ENCODE measurements around the gene HBD.
A peak's percentile ranks its signal among the peaks of the same experiment; 100 is the strongest.
"Not testable (repeated sequence)": the region's sequence is repeated elsewhere in the genome, so short reads cannot be mapped to it uniquely, and the experiment has no call there.

HBD gene

DNA sequence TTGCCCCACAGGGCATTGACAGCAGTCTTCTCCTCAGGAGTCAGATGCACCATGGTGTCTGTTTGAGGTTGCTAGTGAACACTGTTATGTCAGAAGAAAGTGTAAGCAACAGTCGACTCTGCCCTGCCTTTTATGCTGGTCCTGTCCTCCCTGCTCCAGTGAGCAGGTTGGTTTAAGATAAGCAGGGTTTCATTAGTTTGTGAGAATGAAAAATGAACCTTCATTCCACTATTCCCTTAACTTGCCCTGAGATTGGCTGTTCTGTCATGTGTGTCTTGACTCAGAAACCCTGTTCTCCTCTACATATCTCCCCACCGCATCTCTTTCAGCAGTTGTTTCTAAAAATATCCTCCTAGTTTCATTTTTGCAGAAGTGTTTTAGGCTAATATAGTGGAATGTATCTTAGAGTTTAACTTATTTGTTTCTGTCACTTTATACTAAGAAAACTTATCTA, at the start of gene HBD:
TSS of gene HBD (minus strand) at position 103 of the 454 bp plus-strand sequence. CDS start at position 53, 50 bp downstream.
- no peak for DNase-seq

DNA sequence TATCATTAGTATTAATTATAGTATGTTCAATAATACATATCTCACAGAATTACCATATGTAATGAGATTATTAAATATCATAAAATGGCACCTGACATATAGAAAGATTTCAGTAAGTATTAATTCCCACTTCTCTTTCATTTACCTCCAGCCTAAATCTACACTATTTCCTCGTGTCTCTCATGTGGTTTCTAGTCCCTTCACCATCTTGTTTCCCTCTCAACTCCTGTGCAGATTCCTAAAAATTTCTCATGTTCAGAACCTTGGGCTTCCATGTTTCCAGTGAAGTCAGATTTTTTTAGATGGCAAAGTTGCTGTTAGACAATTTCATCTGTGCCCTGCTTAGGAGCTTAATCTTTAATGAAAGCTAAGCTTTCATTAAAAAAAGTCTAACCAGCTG, 49.6 kb upstream of the HBD start:
- DNase-seq: no peak

DNA sequence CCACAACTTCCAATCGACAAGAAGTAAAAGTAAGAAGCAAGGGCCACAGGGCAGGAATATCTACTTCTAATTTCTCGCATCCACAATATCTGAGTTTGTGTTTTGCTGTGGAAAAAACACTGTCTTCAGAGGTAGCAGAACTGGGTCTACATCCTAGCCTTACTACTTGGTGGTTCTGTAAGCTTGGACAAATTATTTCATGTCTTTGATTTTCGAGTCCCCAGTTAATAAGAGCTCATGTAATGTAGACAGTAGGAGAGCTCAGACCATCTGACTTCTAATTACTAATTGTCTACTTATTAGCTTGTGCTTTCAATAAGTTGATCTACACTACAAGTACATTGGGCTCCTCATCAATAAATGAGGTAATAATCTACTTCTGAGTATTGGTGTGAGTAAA, 48.8 kb upstream of the HBD start:
- no peak for DNase-seq

DNA sequence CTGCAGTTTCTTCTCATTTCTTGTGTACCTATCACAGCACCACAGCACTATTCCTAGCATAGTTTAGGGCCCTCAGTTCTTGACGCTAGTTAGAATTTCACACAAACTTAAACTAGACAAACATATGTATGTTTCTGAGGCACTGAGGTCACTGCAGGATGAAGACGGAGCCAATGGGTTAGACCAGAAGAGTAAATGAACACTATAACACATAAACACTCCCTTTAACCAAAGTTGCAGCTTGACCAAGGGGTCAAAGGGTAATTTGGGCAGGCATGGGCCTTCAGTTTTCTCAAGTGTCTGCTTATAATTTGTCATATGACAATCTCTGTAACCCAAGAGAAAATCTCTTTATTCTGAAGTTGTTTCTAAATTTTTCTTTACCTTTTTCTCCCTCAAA, 48.3 kb upstream of the HBD start:
- no peak for DNase-seq

DNA sequence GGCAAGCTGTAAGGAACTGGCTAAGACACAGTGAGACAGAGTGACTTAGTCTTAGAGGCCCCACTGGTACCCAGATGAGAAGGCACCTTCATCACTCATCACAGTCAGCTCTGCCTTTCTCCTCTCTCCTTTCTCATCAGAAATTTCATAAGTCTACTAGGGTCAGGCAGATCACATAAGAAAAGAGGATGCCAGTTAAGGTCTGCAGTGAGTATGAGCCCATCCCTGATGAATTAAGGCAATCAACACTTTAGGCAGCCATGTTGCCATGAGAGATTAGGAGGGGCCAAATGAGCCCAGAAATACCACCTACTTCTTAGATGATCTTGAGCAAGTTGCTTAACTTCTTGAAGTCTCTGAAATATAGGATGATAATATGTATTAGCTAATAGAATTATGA, 47.3 kb upstream of the HBD start:
- DNase-seq: no peak

DNA sequence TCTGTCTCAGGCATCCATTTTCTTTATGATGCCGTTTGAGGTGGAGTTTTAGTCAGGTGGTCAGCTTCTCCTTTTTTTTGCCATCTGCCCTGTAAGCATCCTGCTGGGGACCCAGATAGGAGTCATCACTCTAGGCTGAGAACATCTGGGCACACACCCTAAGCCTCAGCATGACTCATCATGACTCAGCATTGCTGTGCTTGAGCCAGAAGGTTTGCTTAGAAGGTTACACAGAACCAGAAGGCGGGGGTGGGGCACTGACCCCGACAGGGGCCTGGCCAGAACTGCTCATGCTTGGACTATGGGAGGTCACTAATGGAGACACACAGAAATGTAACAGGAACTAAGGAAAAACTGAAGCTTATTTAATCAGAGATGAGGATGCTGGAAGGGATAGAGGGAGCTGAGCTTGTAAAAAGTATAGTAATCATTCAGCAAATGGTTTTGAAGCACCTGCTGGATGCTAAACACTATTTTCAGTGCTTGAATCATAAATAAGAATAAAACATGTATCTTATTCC, 46.4 kb upstream of the HBD start:
- DNase-seq: peak; percentile 99

DNA sequence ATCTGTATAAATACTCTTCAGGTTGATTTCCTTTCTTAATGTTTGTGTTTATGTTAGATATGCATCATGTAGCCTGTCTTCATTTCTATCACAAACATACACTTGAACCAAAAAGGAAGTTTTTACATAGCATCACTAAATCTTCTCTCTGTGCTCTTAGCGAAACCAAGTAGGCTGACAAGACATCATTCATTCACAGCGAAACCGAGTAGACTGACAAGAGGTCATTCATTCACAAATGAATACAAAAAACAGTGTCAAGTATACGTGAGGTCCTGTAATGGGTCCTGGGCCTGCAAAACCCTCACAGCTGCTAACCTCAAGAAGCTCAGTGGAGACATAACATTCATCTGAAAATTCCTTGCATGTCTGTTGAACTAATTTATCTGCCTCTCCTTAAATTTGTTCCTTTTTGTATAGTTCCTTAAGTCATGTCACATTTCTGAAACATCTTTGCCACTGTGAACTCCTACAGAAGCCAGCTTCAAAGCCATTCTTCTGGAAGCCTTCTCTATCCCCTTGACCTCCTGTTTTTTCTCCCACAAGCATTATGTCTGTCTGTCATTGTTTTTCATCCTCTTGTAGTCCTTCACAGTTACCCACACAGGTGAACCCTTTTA, 45.3 kb upstream of the HBD start:
- no peak for DNase-seq

DNA sequence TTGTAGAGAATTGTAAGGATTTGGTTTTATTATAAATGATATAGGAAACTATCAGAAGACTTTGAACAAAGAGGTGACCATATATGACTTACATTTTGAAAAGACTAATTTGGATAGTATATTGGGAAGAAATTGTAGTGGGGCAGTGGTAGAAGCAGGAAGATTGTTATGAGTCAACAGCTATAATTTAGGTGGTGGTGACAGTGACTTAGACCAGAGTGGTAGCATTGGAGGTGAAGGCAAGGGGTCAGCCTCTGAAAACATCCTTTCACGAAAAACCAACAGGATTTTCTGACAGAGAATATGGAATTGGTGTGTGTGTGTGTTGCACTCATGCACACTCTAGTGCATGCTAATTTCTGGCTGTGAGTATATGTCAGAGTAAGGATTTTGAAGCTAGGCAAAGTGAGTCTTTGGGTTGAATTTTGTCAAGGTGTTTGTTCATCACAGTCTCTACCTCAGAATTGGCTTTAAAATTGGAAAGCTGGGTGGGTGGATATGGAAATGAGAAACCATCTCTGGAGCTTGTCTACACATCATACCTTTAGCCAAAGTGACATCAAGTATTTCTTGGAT, 43.6 kb upstream of the HBD start:
- DNase-seq: no peak

DNA sequence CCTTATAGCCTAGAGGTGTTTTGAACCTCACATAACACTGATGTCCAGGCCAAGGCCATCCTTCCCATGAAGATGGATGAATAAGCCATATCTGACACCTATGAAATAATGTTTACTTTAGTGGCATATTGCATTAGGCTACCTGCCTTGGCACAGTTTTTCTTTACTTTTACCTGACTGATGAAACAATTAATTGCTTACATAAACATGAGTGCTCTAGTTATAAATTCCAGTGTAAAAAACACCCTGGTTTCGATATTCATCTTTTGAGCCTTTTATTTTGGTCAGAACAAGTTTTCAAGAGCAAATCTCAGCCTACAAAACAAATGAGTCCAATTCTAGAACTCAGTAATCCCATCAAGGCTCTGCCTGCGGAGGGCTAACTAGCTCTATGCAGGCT, 42.4 kb upstream of the HBD start:
- DNase-seq: no peak

DNA sequence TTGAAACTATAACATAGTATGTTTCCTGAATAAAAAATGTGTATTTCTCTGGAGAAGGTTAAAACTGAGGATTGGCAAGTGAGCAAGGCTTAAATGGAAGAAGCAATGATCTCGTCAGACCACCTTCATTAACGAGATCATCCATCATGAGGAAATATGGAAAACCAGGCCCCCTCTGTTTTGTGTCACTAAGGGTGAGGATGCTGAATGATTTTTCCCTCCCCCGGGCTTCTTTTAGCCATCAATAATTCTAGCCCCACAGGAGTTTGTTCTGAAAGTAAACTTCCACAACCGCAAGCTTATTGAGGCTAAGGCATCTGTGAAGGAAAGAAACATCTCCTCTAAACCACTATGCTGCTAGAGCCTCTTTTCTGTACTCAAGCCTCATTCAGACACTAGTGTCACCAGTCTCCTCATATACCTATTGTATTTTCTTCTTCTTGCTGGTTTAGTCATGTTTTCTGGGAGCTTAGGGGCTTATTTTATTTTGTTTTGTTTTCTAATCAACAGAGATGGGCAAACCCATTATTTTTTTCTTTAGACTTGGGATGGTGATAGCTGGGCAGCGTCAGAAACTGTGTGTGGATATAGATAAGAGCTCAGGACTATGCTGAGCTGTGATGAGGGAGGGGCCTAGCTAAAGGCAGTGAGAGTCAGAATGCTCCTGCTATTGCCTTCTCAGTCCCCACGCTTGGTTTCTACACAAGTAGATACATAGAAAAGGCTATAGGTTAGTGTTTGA, 41.3 kb upstream of the HBD start:
- DNase-seq: no peak

DNA sequence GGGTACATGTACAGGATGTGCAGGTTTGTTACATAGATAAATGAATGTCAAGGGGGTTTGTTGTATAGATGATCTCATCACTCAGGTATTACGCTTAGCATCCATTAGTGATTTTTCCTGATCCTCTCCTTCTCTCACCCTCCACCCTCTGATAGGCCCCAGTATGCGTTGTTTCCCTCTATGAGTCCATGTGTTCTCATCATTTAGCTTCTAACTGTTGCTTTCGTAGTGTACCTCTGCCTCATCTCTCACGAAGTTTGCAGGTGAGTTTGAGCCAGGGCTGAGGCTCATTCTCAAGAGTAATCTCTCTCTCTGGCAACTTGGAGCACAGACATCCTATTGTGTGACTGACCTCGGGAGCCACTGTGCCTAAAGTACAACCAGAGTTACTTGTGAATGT, 40.1 kb upstream of the HBD start:
- DNase-seq: no peak

DNA sequence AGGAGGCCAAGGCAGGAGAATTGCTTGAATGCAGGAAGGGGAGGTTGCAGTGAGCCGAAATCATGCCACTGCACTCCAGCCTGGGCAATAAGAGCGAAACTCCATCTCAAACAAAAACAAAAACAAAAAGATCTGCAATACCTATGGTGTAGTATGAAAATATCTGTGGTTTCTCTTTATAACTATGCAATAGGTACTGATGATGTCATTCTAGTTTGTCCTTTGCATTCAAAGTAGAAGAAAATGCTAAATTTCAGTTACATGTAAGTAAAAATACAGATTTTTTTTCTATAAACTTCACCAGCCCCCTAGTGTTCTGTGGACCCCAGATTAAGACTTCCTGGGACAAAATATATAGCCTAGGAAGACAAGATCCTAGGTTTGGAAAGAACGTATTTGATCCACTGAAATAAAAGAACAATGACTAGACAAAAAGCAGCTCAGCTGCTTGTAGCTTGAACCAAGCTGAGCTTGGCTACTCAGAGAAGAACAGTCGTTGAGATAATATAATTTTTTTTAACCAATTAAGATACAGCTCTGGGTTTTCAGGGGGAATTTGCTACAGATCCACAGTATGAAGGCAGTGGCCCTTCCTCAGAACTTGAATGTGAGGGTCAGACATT, 38.2 kb upstream of the HBD start:
- no peak for DNase-seq

DNA sequence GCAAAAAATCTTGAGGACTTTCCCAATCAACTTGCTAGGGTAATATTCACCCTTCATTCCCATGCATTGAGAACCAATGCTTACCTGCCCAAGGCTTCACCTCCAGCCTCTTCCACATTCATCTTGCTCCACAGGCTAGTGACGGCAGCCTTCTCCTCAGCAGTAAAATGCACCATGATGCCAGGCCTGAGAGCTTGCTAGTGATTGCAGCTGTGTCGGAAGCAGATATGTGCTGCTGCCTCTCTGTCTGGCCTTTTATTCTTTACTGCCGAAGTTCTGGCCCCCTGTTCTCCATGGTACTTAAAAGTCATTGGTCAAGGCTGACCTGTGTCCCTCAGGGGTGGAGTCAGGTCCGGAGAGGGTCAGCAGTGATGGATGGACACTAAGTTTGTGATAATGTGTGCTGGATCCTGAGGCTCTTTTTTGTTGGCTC, 35.4 kb upstream of the HBD start, which contains the start of gene HBE1:
TSS of gene HBE1 (minus strand) at position 231 of the 433 bp plus-strand sequence. CDS start at position 176, 55 bp downstream.
- no peak for DNase-seq

DNA sequence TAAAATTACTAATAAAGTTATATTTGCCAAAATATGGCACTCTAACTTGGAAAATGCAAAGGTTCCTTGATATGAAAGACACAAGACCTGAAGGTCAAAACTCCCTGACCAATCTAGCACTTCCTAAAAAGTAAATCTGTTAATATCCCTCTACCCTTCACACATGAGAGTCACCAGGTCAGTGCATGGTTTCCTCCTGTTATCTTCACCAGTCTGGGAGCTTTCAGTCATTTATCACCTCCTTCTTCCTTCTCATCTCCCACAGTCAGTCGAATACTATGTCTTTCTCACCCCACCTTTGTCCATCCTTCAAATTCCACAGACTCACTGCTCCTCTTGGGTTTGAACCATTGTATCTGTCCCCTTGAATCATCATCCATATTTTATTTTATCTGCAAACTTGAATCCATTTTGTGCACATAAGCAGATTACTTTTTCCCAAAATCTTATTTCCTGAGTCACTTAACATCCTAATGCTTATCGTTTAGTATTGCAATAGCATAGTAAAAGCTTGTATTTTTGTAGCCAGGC, 32.8 kb upstream of the HBD start:
- DNase-seq: no peak

DNA sequence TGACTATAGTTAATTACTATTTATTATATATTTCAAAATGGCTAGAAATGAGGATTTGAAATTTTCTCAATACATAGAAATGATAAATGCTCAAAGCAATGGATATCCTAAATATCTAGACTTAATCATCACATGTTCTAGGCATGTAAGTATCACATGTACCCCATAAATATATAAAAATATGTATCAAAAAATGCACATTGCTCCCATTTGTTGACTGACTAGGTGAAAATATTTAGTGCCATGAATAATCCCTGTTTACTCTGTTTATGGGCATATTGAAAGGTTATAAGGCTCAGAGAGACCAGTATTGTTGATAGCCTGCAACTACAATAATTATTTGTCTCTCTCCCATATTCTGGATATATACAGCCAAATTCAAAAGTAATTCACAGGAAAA, 32.3 kb upstream of the HBD start:
- no peak for DNase-seq

DNA sequence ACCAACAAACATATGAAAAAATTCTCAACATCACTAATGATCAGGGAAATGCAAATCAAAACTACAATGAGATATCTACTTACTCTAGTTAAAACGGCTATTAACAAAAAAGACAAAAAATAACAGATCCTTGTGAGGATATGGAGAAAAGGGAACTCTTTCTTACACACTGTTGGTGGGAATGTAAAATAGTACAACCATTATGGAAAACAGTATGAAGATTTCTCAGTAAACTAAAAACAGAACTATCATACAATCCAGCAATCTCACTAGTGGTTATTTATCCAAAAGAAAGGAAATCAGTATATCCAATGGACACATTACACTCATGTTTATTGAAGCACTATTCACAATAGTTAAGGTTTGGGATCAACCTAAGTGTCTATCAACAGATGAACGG, 31.5 kb upstream of the HBD start:
- DNase-seq: no peak

DNA sequence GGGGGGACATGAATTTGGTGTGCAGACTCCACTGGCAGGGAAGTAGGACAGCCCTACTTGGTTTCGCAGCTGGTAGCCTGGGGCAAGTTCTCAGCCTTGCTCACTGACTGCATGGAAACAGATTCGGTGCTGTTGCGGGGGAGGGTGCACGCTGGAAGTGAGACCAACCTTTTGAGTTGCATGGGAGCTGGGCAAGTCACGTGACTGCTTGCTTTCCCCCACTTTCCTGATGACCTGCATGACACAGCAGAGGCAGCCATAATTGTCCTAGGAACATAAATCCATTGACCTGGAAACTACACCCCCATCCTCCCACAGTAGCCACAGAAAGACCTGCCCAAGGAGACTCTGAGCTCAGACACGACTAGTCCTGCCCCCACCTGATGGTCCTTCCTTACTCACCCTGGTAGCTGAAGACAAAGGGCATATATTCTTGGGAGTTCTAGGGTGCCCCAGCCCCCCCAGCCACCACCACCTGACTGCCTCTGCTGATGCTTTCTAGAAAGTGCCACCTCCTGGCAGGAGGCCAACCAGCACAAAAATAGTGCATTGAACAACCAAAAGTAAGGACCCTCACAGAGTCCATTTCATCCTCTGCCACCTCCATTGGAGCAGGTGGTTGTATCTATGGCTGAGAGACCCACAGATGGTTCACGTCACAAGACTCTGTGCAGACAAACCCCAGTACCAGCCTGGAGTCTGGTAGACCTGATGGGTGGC, 24.4 kb upstream of the HBD start:
- DNase-seq: no peak

DNA sequence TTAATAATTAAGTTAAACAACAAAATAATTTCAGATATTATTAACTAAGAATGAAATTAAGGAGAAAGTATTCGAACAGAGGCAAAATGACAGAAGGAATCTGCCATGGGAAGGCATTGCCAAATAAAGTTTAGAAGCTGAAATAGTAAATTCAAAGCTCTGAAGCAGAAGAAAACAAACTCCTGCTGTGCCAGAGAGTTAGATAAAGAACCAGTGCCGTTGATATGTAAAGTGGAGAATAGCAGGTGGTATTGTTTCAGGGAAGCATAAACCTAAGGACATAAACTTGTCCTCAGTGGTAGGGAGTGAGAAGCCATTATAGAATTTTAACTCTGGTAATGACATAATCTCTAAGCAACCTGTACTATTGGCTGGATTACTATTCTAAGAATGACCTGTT, 23.0 kb upstream of the HBD start:
- no peak for DNase-seq

DNA sequence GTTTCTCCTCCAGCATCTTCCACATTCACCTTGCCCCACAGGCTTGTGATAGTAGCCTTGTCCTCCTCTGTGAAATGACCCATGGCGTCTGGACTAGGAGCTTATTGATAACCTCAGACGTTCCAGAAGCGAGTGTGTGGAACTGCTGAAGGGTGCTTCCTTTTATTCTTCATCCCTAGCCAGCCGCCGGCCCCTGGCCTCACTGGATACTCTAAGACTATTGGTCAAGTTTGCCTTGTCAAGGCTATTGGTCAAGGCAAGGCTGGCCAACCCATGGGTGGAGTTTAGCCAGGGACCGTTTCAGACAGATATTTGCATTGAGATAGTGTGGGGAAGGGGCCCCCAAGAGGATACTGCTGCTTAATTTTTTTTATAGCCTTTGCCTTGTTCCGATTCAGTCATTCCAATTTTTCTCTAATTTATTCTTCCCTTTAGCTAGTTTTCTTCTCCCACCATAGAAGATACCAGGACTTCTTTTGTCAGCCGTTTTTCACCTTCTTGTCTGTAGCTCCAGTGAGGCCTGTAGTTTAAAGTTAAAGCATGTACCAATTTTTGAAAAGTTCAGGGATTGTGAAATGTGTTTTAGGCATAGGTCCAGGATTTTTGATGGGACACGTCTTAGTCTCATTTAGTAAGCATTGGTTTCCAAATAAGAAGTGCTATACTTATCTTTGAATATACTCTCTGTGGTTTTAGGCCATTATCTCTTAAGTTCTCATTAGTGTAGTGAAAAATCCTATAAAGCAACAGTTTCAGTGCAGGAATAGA, 20.5 kb upstream of the HBD start, which contains the start of gene HBG2:
TSS of gene HBG2 (minus strand) at position 136 of the 768 bp plus-strand sequence. CDS start at position 83, 53 bp downstream.
- DNase-seq: not testable (repeated sequence)

DNA sequence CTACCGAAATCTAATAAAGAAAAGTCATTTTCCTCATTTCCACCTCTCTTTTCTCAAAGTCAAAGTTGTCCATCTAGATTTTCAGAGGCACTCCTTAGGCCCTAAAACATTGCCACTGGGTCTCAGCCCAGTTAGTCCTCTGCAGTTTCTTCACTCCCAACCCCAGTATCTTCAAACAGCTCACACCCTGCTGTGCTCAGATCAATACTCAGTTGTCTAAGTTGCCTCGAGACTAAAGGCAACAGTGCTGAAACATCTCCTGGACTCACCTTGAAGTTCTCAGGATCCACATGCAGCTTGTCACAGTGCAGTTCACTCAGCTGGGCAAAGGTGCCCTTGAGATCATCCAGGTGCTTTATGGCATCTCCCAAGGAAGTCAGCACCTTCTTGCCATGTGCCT, 19.7 kb upstream of the HBD start:
- DNase-seq: not testable (repeated sequence)

DNA sequence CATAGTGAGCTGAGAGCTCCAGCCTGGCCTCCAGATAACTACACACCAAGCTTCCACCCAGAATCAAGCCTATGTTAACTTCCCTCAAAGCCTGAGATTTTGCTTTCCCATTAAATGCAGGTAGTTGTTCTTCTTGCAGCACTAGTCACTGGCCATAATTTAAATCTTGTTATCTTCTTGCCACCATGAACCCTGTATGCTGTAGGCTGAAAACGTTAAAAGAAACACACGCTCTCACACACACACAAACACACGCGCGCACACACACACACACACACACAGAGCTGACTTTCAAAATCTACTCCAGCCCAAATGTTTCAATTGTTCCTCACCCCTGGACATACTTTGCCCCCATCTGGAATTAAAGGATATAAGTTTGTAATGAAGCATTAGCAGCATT, 19.2 kb upstream of the HBD start:
- DNase-seq: not testable (repeated sequence)

DNA sequence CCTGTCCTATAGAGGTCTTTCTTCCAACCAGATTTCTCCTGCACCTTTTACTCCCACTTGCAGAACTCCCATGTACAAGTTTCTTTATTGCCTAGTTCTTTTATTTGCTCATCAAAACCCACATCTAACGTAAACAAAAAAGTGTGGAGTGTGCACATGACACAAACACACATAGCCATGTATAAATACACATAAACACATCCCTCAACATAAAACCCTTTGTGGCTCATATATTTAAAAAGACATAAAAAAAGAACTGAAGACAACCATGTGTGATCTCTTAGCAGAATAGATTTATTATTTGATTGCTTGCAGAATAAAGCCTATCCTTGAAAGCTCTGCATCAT, 18.6 kb upstream of the HBD start:
- no peak for DNase-seq
